ENCODE measurements around the gene CORIN. TPM values are rescaled to one million over a fixed set of nuclear protein-coding genes. Genes with fewer than 3 reads are reported as not detected.

Gene CORIN
- total RNA-seq, 1 experiment from 2014 or later = not detected

- peaks cover 11% of the 10 kb centered on the region for H3K9me3 ChIP-seq (ENCODE audit: low read depth, low read length, poor library complexity, severe bottlenecking)
- POLR2A ChIA-PET (ENCODE audit: low non-redundant PET) = no interaction called here
- BruUV-seq (replicated peaks) = no TSS peak
Measured at GRCh38 chr4:47837094-47837907, 566 bp downstream of the CORIN start.

GRCh38 chr4:47836641-47837093, 1.2 kb downstream of the CORIN start:
- TF ChIP-seq EZH2 (IDR thresholded peaks at IDR 0.05; ENCODE audit: borderline replicate concordance, low read depth, low read length, poor library complexity, severe bottlenecking) (no peak), CTCF (conservative IDR thresholded peaks at IDR 0.05; ENCODE audit: low read depth, low read length) (peak; percentile 77)
- no peak overlapping the region for H3K27ac ChIP-seq (ENCODE audit: low read depth, low read length, poor library complexity, severe bottlenecking)
- intact Hi-C loops (cut with micrococcal nuclease; ENCODE audit: unreplicated experiment) = loop anchor here (1.0 to 5.0 kb wide), 3 partner anchors 131 to 169 kb away; no protein-coding TSS in a partner anchor
- H3K9me3 ChIP-seq (ENCODE audit: low read depth, low read length, poor library complexity, severe bottlenecking) = peaks cover 11% of the 10 kb centered on the region
- no peaks in the 10 kb centered on the region for H3K36me3 ChIP-seq (ENCODE audit: insufficient read depth, low read length, poor library complexity, severe bottlenecking)
- H3K27me3 ChIP-seq (replicated peaks; ENCODE audit: insufficient read depth, low read depth, low read length, poor library complexity) = no peaks in the 10 kb centered on the region
- POLR2A ChIA-PET (ENCODE audit: low non-redundant PET) = no interaction called here
- peaks cover 11% of the 10 kb centered on the region for H3K4me1 ChIP-seq (ENCODE audit: insufficient read depth, low read length, poor library complexity, severe bottlenecking)
- peak; percentile 90 for DNase-seq (ENCODE audit: low spot score)
- CTCF ChIA-PET = interaction anchor here (0.7 to 2.2 kb wide), 14 partner anchors 76 to 721 kb away, joined by 3 to 28 read pairs (median 4); no protein-coding TSS in a partner anchor
- no TSS peak for BruUV-seq (replicated peaks)
- peak overlapping the region; percentile 51 for H3K4me3 ChIP-seq (ENCODE audit: low read depth, low read length, poor library complexity, severe bottlenecking)

More at GRCh38 chr4:47837094-47837907, 566 bp downstream of the CORIN start:
- intact Hi-C loops (cut with micrococcal nuclease; ENCODE audit: unreplicated experiment) = loop anchor here (5.0 kb wide), 1 partner anchor 170 kb away; no protein-coding TSS in a partner anchor
- CTCF ChIA-PET = interaction anchor here (0.7 to 2.2 kb wide), 10 partner anchors 77 to 265 kb away, joined by 3 to 28 read pairs (median 4); no protein-coding TSS in a partner anchor
- peak; percentile 36 for DNase-seq (ENCODE audit: low spot score)
- Histone ChIP-seq H3K4me3 (ENCODE audit: low read depth, low read length, poor library complexity, severe bottlenecking) (peak overlapping the region; percentile 51), H3K4me1 (ENCODE audit: insufficient read depth, low read length, poor library complexity, severe bottlenecking) (peaks cover 11% of the 10 kb centered on the region), H3K27ac (ENCODE audit: low read depth, low read length, poor library complexity, severe bottlenecking) (no peak overlapping the region), H3K27me3 (replicated peaks; ENCODE audit: insufficient read depth, low read depth, low read length, poor library complexity) (no peaks in the 10 kb centered on the region), H3K36me3 (ENCODE audit: insufficient read depth, low read length, poor library complexity, severe bottlenecking) (no peaks in the 10 kb centered on the region)
- no peak for TF ChIP-seq CTCF (conservative IDR thresholded peaks at IDR 0.05; ENCODE audit: low read depth, low read length)
- TF ChIP-seq EZH2 (IDR thresholded peaks at IDR 0.05; ENCODE audit: borderline replicate concordance, low read depth, low read length, poor library complexity, severe bottlenecking) = no peak

- H3K4me3 ChIP-seq (ENCODE audit: low read depth, low read length, poor library complexity, severe bottlenecking) = no peak overlapping the region
- H3K27me3 ChIP-seq (replicated peaks; ENCODE audit: insufficient read depth, low read depth, low read length, poor library complexity) = no peaks in the 10 kb centered on the region
- ChIA-PET CTCF (interaction anchor here (0.9 to 2.2 kb wide), 2 partner anchors 128 to 131 kb away, joined by 3 to 28 read pairs; no protein-coding TSS in a partner anchor), POLR2A (ENCODE audit: low non-redundant PET) (no interaction called here)
- no peaks in the 10 kb centered on the region for H3K36me3 ChIP-seq (ENCODE audit: insufficient read depth, low read length, poor library complexity, severe bottlenecking)
- BruUV-seq (replicated peaks) = no TSS peak
- H3K4me1 ChIP-seq (ENCODE audit: insufficient read depth, low read length, poor library complexity, severe bottlenecking) = peaks cover 11% of the 10 kb centered on the region
- H3K27ac ChIP-seq (ENCODE audit: low read depth, low read length, poor library complexity, severe bottlenecking) = no peak overlapping the region
- no peak for DNase-seq (ENCODE audit: low spot score)
- TF ChIP-seq CTCF (conservative IDR thresholded peaks at IDR 0.05; ENCODE audit: low read depth, low read length) (no peak), EZH2 (IDR thresholded peaks at IDR 0.05; ENCODE audit: borderline replicate concordance, low read depth, low read length, poor library complexity, severe bottlenecking) (no peak)
- intact Hi-C loops (cut with micrococcal nuclease; ENCODE audit: unreplicated experiment) = loop anchor here (5.0 kb wide), 1 partner anchor 168 kb away; no protein-coding TSS in a partner anchor
- peaks cover 11% of the 10 kb centered on the region for H3K9me3 ChIP-seq (ENCODE audit: low read depth, low read length, poor library complexity, severe bottlenecking)
Measured at GRCh38 chr4:47835494-47835893, 2.4 kb downstream of the CORIN start.

Measured in A673 (cell line).